Mucosa of descending colon (tissue), 3 donors: ENCODE data around the gene RGS6. TPM values are rescaled to one million over a fixed set of nuclear protein-coding genes. Genes with fewer than 3 reads are reported as not detected.

ENCODE experiments used
- ATAC-seq: fragments of 200-7000 bp; cut with Tn5 transposase; one replicate; pipeline ENCODE4 v1.9.1; 2020; ENCODE audit warnings: mild to moderate bottlenecking, moderate library complexity
- DNase-seq, 3 donors: peaks; one replicate each; pipeline ENCODE4 v3.0.0-alpha.2; 2020
- H3K36me3 ChIP-seq: fragments of 200-600 bp; one replicate; pipeline ENCODE4 v1.8.0; 2021; ENCODE audit warnings: low read depth, mild to moderate bottlenecking
- H3K4me1 ChIP-seq: fragments of 200-600 bp; one replicate; pipeline ENCODE4 v1.8.0; 2021; ENCODE audit warnings: low read depth, mild to moderate bottlenecking
- H3K4me3 ChIP-seq: fragments of 200-600 bp; one replicate; pipeline ENCODE4 v1.8.0; 2021; ENCODE audit warnings: mild to moderate bottlenecking
- H3K9me3 ChIP-seq: fragments of 200-600 bp; one replicate; pipeline ENCODE4 v1.8.0; 2021; ENCODE audit warnings: mild to moderate bottlenecking
- intact Hi-C, 2 donors: fragments of 100-400 bp; cut with DNase I in 1 of 2; cut with micrococcal nuclease in 1 of 2; formaldehyde crosslinking; loops; one replicate each; pipeline versions ENCODE4 v1.11.0 to v1.11.1; 2022; cut with DNase I, micrococcal nuclease
- total RNA-seq, 3 donors: library from RNA; stranded (reverse); fragmentation: NEBNext Ultra II Directional in 2 of 3; extraction: Animal tissue kit (Norgen Biotek cat#: 25700) in 2 of 3; gene quantifications; one replicate each; pipeline versions ENCODE4 v1.2.1 to v1.2.4, GENCODE V29; 2021 to 2023
- TF ChIP-seq, protein P1 (sequence below): fragments of 200-600 bp; IDR thresholded peaks from one replicate; pipeline ENCODE4 v1.8.0; 2022; ENCODE audit warnings: antibody characterized with exemption, mild to moderate bottlenecking
- donor health status: DM: no; HTN: no; CAD: no; lungs with moderate emphysema.
- donor health status: DM: no; HTN: no; CAD: no.
- donor health status: DM: no; HTN: yes; CAD: no.

RGS6 gene
- total RNA-seq, 3 donors from 2014 or later, result 0.66 to 2.5 (median 0.94) TPM

DNA sequence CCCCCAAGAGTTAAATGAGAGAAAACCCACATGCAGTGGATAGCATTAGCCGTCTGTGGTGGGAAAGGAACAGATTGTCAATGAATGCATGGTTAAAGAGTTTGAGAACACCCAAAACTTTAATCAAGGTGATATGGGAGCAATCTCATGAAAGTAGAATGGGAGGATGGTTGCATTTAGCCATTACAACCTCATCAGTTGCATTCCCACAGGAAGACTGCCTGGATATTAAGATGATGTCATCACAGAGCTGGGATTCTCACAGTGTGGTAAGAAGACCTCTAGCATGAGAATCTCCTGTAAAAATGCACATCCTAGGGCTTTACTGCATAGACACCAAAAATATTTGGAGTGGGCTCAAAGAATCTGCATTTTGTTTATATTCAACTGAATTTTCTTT lies 284.9 kb downstream of the RGS6 start:
- DNase-seq, result no peak
- H3K4me1 ChIP-seq, result no peaks in the 10 kb centered on the region
- H3K4me3 ChIP-seq, result no peak overlapping the region
- TF ChIP-seq, protein P1, sequence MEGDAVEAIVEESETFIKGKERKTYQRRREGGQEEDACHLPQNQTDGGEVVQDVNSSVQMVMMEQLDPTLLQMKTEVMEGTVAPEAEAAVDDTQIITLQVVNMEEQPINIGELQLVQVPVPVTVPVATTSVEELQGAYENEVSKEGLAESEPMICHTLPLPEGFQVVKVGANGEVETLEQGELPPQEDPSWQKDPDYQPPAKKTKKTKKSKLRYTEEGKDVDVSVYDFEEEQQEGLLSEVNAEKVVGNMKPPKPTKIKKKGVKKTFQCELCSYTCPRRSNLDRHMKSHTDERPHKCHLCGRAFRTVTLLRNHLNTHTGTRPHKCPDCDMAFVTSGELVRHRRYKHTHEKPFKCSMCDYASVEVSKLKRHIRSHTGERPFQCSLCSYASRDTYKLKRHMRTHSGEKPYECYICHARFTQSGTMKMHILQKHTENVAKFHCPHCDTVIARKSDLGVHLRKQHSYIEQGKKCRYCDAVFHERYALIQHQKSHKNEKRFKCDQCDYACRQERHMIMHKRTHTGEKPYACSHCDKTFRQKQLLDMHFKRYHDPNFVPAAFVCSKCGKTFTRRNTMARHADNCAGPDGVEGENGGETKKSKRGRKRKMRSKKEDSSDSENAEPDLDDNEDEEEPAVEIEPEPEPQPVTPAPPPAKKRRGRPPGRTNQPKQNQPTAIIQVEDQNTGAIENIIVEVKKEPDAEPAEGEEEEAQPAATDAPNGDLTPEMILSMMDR, result no peak
- H3K36me3 ChIP-seq, result no peaks in the 10 kb centered on the region
- no peaks in the 10 kb centered on the region for H3K9me3 ChIP-seq
- intact Hi-C loops, result no loop called here
- ATAC-seq, result no peak

DNA sequence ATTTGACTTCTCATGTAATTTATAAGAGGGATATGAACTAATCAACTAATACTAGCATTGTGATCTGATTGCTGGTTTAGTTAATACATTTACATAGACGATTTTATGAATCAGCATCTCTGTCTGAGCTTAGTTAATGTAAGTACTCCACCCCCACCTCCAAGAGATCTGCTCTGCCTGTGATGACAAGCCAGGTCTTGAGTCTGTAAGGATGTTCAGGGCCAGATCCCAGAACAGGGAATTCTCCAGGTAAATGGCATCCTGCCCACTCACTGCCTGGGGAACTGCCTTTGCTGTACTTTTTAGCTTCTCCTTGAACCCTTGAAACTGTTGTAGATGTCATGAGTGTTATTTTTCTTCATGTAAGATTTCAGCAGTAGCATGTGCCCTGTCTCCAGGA lies 289.8 kb downstream of the RGS6 start:
- H3K36me3 ChIP-seq, result no peaks in the 10 kb centered on the region
- no peak for DNase-seq
- no peaks in the 10 kb centered on the region for H3K4me1 ChIP-seq
- no peak for ATAC-seq
- H3K4me3 ChIP-seq, result no peak overlapping the region
- intact Hi-C loops, result no loop called here
- no peaks in the 10 kb centered on the region for H3K9me3 ChIP-seq
- TF ChIP-seq, protein P1, result no peak

DNA sequence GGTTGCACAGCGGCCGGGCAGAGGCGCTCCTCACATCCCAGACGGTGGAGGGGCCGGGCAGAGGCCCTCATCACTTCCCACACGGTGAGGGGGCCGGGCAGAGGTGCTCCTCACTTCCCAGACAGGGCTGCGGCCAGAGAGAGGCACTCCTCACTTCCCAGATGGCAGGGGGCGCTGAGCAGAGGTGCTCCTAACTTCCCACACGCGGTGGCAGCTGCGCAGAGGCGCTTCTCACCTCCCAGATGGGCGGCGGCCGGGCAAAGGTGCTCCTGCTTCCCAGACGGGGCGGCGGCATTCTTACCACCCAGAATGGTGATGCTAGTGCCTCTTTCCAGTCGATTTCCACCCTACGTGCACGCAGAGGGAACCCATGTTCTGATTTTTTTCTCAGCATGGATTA lies 304.4 kb downstream of the RGS6 start:
- intact Hi-C loops, result no loop called here
- no peaks in the 10 kb centered on the region for H3K4me1 ChIP-seq
- H3K4me3 ChIP-seq, result no peak overlapping the region
- DNase-seq, result peak in 1 of 3 donors; percentile 42
- no peak for ATAC-seq
- no peaks in the 10 kb centered on the region for H3K36me3 ChIP-seq
- TF ChIP-seq, protein P1, result no peak
- no peaks in the 10 kb centered on the region for H3K9me3 ChIP-seq

DNA sequence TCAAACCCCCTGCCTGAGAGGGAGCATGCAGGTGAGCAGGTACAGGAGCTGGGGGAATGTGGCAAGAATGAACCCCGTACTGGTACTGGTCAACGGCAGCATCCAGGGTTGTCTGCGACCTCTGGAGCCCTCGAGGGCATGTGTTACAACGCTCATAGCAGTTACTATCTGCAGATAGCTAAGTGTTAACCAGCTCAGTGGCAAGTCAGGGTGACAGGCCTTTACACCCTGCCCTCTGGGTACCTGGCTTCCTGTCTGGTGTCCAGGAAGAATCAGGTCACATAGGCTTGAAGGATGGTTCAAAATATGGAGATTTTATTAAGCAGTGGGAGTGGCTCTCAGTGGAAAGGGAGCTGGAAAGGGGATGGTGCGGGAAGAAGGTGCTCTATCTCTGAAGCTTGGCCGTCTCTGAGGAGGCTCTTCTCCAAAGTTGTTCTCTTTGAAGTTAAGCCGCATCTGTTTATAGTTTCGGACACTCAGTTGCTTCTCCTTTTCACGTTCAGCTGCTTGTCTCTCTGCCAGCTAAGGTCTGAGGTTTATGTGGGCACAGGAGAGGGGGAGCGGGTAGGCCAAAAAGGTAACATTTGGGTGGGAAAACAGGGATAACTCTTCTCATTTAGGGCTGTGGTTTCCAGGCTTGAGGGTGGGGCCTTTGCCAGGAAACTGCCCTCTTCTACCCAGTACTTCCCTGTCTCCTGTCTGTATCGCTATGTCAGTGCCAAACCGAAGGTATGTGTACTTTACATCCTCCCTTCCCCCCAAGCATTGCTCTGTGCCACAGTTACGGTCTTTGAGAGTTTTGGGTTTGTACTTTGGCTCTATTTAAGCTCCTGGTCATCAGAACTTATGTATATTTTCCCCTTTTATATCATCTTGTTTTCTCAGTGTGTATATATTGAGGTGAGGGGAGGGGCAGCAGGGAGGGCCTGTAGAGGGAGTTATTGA lies 305.8 kb downstream of the RGS6 start:
- intact Hi-C loops, result no loop called here
- TF ChIP-seq, protein P1, result no peak
- Histone ChIP-seq H3K36me3 (no peaks in the 10 kb centered on the region), H3K4me1 (no peaks in the 10 kb centered on the region), H3K9me3 (no peaks in the 10 kb centered on the region), H3K4me3 (no peak overlapping the region)
- ATAC-seq (no peak), DNase-seq (no peak)

DNA sequence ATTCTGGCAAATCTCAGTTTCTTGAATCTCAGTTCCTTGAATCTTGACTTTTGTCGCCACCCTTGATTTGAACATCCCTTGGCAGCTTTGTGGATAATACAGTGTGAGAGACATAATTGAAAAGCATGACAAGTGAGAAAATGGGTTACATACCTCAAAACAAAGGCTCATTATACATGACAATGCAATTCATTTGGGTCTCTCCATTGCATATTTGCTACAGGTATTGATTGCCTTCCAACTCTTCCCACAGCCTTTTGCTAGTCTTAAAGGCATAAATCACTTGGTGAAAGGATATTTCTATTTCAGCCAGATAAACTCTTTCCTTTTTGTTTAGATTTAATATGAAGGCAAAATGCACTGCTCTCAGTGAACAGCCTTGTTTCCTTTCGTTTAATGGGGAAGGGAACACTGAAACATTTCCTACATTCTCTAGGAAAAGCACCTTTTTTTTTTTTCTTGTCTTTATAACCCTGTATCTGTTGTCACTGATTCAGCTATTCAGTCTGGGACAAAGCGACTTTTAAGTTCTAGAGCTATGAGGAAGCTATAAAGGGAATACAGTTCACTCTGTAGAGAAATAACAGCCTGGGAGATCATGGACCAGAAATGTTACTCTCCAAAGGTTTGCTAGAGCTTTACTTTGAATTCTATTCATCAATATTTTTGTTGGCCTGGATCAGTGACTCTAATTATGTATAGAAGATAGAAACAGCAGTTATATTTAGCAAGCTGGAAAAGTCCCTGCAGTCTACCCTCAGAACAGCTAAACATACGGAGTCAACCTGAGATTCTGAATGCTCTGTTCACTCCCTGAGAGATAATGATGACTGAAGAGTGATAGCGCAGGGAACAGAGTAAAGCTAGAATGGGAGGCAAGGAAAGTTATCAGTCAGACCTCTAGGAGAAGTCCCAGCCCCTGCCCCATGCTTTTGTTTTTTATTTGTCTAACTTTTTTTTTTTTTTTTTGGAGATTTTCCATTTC lies 311.4 kb downstream of the RGS6 start:
- DNase-seq (no peak), ATAC-seq (no peak)
- peaks cover 3% of the 10 kb centered on the region for H3K9me3 ChIP-seq
- H3K36me3 ChIP-seq, result no peaks in the 10 kb centered on the region
- no peak overlapping the region for H3K4me3 ChIP-seq
- no peaks in the 10 kb centered on the region for H3K4me1 ChIP-seq
- intact Hi-C loops, result no loop called here
- TF ChIP-seq, protein P1, result no peak
